Measurements from ENCODE around the gene AKT1S1.

AKT1S1 gene

GRCh38 chr19:49907745-49908446 lies 30.7 kb upstream of the AKT1S1 start:
- DNase-seq = no peak

DNA sequence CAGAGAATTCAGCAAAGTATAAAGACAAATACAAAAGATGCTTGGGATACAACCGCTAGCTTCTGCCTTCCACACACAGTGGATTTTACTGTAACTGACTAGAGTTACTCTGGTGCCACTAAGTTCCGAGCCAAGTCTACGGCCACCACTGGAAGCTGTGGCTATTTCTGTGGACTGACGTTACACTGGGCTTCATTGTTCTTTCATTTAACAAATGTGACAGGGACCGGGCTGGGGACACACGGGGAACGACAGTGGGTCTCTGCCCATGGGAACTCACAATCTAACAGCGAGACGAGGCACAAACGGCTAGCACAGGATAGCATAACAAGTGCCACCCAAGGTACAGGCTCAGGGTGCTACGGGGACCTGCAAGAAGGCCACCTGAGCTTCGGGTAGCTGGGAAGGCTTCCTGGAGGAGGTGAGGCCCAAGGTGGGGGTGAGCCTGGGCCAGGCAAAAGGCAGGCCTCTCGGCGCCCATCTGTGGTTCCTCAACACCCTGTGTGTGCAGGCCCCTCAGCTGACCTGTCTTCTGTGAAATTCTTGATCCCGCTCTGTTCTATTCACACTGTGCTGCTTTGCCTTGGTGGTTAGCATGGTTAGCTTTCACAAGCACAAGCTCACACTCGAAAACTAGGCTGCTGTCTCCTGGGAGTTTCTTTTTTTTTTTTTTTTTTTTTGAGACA lies 29.9 kb upstream of the AKT1S1 start:
- DNase-seq = no peak

DNA sequence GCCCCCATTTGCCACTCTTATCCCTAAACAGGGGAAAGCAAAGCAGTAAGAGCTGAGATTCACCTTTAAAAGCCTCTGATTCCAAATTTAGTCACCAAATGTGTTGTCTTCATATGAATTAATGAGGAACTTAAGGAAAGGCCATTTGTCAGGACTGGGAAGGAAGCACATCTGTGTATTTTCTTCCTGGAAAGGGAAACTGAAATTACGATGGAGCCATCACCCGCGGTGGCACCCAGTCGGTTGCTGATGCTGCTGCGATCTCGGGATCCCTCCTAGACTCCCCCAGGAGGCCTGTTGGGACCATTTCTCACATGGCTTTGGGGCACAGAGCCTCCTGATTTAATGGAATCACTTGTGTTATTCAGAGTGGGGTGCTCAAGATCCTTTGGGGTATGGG lies 27.0 kb upstream of the AKT1S1 start:
- no peak for DNase-seq

DNA sequence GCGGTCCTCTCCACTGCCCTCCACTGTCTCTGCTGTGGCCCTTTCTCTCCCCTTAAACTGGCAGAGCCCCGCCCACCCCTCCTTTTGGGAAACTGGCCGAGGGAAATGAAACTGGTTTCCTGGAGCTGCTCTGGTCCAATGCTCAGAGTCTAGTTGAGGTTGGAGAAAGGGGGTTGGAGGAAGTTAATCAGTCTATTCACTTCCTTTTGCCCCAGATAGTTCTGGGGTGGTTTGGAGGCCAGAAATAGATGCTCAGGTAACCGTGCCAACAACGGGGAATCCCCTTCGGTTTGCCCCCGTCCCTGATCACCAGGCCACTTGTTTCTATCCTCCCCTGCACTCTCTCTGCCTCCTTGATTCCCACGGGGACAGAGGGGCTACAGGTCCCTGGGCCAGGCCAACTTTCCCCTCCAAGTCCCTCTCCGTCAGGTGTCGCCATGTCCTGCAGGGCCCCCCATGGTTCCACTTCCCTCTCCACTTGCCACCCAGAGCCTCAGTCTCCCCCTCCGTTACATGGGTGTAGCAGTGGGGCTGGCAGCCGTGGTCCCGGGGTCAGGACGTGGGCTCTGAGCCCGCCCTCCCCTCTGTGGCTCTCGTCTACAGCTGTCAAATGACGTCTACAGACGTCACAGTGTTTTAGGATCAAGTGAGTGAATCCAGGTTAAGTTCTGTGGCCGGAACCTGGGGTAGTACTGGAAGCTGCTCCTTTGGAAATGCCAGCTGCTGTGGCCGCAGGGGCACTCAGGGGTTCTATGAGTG lies 19.9 kb upstream of the AKT1S1 start, which contains the start of gene IL4I1:
Gene IL4I1, minus strand, starts transcription at position 25 of the 759 bp plus-strand sequence. CDS start 727 bp downstream, outside the sequence.
- DNase-seq = no peak

- no peak for DNase-seq
Observed at GRCh38 chr19:49895566-49896297, 18.6 kb upstream of the AKT1S1 start.

DNA sequence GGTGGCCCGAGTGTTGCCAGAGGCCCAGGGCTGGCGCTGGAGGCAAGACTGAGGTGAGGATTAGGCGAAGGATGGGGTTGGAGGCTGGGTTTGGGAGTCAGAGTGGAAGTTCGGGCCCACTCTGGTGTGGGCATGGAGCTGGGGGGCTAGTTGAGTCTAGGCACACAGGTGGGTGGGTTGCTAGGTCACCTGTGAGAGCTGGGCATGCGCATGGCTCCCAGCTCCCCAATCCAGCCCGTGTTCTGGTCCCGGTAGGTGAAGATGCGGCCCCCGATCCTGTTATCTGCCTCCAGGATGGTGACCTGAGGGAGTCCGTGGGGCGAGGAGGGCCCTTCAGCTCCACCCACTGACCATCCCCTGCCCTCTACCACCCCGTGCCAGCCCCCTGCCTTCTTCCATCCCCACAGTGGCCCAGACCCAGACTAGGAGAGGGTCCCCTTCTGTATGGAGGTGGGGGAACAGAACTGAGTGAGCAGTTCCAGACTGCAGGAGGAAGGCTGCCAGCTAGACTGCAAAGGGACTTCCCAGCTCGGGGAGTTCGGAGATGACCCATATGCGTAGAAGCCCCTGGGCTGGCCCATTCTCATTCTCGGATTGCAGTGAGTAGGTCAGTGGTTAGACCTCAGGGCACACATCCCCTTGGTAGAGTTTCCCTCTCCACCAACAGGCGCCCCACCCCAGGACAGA lies 17.9 kb upstream of the AKT1S1 start:
- no peak for DNase-seq

- no peak for DNase-seq
Observed at GRCh38 chr19:49894011-49894664, 17.0 kb upstream of the AKT1S1 start.

DNA sequence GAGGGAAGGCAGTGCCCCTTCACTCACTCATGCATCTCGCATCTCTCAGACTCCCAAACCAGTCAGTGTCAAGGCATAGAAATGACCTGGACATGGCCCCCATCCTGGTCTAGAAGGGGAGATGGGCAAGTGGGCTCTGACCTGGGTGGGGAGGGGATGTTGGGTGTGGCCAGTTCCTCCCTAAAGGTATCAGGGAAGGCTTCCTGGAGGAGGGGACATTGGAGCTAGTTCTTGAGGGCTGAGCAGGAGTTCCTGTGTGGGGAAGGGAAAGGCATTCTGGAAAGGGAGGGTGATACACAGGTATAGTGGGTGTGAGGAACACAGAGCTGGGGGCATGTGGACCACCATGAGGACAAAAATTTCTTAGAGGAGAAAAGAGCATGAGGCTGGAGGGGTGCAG lies 15.6 kb upstream of the AKT1S1 start:
- no peak for DNase-seq

DNA sequence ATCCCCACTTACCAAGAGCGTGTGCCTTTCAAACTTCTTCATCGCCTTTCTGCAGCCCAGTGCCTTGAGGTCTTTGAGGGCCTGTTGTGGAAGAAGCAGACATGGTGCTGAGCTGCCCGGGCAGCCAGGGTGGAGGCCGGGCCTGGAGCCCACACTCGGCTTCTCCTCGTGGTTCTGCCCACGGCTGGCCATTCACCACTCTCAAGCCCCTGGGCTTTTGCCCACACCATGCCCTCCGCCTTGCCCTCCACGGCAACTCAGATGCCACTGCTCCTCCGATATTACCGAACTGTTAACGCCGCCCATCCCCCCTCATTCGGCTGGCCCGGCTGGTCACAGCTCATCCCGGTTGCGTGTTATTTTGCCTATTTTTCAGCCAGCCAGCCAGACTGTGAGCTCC lies 14.2 kb upstream of the AKT1S1 start:
- DNase-seq = no peak

GRCh38 chr19:49890349-49891311 lies 13.5 kb upstream of the AKT1S1 start:
- no peak for DNase-seq

- DNase-seq = peak; percentile 45
Observed at GRCh38 chr19:49889687-49890348, 12.7 kb upstream of the AKT1S1 start.

DNA sequence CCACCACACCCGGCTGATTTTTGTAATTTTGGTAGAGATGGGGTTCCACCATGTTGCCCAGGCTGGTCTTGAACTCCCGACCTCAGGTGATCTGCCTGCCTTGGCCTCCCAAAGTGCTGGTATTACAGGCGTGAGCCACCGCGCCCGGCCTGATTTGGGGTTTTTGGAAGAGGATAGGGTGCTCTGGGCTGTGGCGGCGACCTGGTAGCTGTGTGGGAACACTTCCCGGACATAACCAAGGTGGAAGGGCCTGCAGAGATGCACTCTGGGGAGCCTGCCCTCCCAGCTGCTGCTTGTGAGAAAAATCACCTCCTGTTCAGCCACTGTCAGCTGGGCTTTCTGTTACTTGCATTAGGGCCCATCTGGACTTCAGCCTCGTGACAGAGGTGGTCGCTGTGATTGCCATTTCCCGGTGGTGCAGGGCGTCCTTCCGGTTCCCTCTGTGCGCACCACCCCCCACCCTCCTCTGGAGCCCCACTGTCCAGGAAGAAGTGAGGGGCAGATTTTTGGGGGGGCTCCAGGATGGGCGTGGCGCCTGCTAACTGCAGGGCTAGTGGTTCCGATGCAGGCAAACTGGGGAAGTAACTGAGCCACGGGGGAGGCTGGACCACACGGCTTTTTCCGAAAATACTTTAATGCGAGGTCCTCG lies 12.0 kb upstream of the AKT1S1 start:
- no peak for DNase-seq

DNA sequence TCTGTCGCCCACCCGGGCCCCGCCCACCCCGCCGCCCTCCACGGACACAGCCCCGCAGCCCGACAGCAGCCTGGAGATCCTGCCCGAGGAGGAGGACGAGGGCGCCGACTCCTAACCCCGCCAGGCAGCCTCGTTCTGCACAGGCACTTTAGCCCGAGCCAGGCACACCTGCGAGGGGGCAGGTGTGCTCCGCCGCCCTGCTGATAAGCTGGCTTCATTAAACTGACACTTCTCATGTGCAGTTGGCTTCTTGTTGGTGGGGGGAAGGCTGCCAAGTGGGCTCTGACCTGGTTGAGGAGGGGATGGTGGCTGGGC lies 11.3 kb upstream of the AKT1S1 start:
- no peak for DNase-seq

- DNase-seq = no peak
Observed at GRCh38 chr19:49887665-49888509, 10.7 kb upstream of the AKT1S1 start.

DNA sequence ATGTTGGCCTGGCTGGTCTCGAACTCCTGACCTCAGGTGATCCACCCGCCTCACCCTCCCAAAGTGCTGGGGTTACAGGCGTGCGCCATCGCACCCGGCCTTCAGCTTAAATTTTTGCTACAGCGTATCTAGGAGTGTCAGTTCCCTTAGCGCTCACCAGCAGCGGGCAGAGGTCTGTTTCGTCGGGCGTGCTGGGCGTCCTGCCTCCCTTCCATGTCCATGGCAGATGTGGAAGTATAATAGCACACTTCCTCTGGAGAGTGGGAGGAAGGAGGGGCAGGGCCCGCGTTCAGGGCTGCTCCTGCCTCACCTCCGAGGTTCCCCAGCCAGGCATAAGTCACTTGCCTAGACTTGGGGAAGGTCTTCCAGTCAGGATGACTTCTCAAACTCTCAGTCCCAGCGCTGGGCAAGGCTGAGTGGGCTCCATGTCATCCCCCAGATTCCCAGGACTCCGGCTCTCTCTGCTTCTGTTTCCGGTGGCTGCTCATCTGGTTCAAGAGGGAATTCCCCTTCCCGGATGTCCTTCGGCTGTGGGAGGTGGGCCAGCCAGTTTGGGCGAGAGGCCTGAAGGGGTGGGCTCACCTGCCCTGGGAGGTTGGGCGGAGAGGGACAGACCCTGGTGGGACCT lies 10.0 kb upstream of the AKT1S1 start:
- no peak for DNase-seq

GRCh38 chr19:49884760-49885159 lies 7.6 kb upstream of the AKT1S1 start:
- no peak for DNase-seq

- no peak for DNase-seq
Observed at GRCh38 chr19:49884109-49884508, 7.0 kb upstream of the AKT1S1 start.

- no peak for DNase-seq
Observed at GRCh38 chr19:49883094-49883493, 5.9 kb upstream of the AKT1S1 start.

Data from NCI-H1092 (cell line).